ENCODE measurements around the gene BEND6.

- TF ChIP-seq GATA3 (IDR thresholded peaks at IDR 0.05; ENCODE audit: low read depth, low read length) (no peak), GATA2 (IDR thresholded peaks at IDR 0.05; ENCODE audit: low read depth, low read length) (no peak)
Measured at GRCh38 chr6:56951049-56951831, 3.7 kb upstream of the BEND6 start.
